MM.1S (cell line): ENCODE data around the gene CEP78.

ENCODE experiments used
- EZH2 ChIP-seq: fragments of 300-600 bp; sonication (generic); optimal IDR thresholded peaks from 2 replicates; pipeline ENCODE3; 2017; ENCODE audit warnings: low read depth, mild to moderate bottlenecking, antibody characterized with exemption, low read length, mixed read lengths
- EZH2phosphoT487 ChIP-seq: fragments of 300-600 bp; sonication (generic); IDR thresholded peaks from 2 replicates; pipeline ENCODE4 v1.6.1; 2018; ENCODE audit warnings: antibody characterized with exemption, low read length
- TF ChIP-seq, protein P1 (sequence below): fragments of 300-600 bp; sonication (generic); IDR thresholded peaks from 2 replicates; pipeline ENCODE4 v1.5.1; 2016; ENCODE audit warnings: antibody characterized with exemption, low read length, mixed read lengths

DNA sequence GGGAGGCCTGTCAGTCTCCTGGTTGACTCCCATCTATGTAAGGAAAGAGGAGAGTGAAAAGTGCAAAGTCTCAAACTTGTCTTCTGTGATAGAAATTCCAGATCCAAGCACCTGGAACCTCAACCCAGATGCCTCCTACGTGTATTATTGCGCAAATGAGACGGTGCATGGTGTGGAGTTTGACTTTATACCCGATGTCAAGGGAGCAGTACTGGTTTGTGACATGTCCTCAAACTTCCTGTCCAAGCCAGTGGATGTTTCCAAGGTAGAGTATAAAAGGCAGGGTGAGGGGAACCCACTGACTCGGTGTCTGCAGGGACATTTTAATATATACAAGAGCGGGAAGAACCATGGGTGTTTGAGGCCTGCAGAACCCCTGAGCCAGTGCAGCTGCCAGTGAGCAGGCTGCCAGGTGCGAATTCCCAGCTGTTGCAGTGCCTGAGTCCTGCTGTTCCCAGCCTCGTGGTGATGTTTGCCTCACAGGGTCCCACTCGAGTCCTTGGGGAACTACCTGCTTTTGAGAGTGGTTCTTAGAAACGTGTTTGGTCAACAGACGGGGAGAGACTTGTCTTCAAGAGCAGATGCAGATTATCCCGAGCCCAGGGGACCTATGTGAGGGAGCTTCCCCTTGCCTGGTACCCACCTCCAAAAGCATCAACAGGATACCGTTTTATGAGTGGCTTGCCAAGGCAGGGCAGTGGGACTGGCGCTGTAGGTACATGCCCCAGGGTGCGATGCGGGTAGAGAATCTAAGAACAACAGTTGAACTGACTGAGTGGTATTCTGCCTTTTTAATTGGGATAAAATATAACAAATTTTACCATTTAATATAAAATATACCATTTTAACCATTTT, 70.6 kb downstream of the CEP78 start:
- TF ChIP-seq, protein P1, sequence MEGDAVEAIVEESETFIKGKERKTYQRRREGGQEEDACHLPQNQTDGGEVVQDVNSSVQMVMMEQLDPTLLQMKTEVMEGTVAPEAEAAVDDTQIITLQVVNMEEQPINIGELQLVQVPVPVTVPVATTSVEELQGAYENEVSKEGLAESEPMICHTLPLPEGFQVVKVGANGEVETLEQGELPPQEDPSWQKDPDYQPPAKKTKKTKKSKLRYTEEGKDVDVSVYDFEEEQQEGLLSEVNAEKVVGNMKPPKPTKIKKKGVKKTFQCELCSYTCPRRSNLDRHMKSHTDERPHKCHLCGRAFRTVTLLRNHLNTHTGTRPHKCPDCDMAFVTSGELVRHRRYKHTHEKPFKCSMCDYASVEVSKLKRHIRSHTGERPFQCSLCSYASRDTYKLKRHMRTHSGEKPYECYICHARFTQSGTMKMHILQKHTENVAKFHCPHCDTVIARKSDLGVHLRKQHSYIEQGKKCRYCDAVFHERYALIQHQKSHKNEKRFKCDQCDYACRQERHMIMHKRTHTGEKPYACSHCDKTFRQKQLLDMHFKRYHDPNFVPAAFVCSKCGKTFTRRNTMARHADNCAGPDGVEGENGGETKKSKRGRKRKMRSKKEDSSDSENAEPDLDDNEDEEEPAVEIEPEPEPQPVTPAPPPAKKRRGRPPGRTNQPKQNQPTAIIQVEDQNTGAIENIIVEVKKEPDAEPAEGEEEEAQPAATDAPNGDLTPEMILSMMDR = no peak
- TF ChIP-seq EZH2phosphoT487 = no peak
- no peak for TF ChIP-seq EZH2
